ENCODE data around the gene KMT2C.
A peak's percentile ranks its signal among the peaks of the same experiment; 100 is the strongest.
"Not testable (repeated sequence)": the region's sequence is repeated elsewhere in the genome, so short reads cannot be mapped to it uniquely, and the experiment has no call there.

KMT2C gene

GRCh38 chr7:152423171-152423570 lies 12.6 kb downstream of the KMT2C start:
- not testable (repeated sequence) for H3K27me3 ChIP-seq (replicated peaks; ENCODE audit: control insufficient read depth, insufficient read depth, low read length); H3K36me3 ChIP-seq (ENCODE audit: control insufficient read depth, insufficient read depth, low read length, severe bottlenecking); H3K4me3 ChIP-seq (ENCODE audit: low read length); DNase-seq (ENCODE audit: low read depth); H3K9ac ChIP-seq (ENCODE audit: low read length); H3K9me3 ChIP-seq (ENCODE audit: control insufficient read depth, low read length)
- H3K4me1 ChIP-seq (ENCODE audit: control insufficient read depth, insufficient read depth, low read length): peaks cover 28% of the 10 kb centered on the region

GRCh38 chr7:152420950-152421349 lies 14.9 kb downstream of the KMT2C start:
- not testable (repeated sequence) for DNase-seq (ENCODE audit: low read depth); H3K27me3 ChIP-seq (replicated peaks; ENCODE audit: control insufficient read depth, insufficient read depth, low read length); H3K36me3 ChIP-seq (ENCODE audit: control insufficient read depth, insufficient read depth, low read length, severe bottlenecking); H3K9me3 ChIP-seq (ENCODE audit: control insufficient read depth, low read length); H3K4me3 ChIP-seq (ENCODE audit: low read length); H3K9ac ChIP-seq (ENCODE audit: low read length)
- peaks cover 13% of the 10 kb centered on the region for H3K4me1 ChIP-seq (ENCODE audit: control insufficient read depth, insufficient read depth, low read length)

- Histone ChIP-seq H3K27me3 (replicated peaks; ENCODE audit: control insufficient read depth, insufficient read depth, low read length) (no peaks in the 10 kb centered on the region), H3K4me3 (ENCODE audit: low read length) (no peak overlapping the region), H3K36me3 (ENCODE audit: control insufficient read depth, insufficient read depth, low read length, severe bottlenecking) (no peaks in the 10 kb centered on the region), H3K4me1 (ENCODE audit: control insufficient read depth, insufficient read depth, low read length) (peaks cover 8% of the 10 kb centered on the region), H3K9me3 (ENCODE audit: control insufficient read depth, low read length) (no peaks in the 10 kb centered on the region), H3K9ac (ENCODE audit: low read length) (no peak overlapping the region)
- no peak for DNase-seq (ENCODE audit: low read depth)
These were observed 16.1 kb downstream of the KMT2C start for GRCh38 chr7:152419473-152420429.

GRCh38 chr7:152414779-152415178 lies 21.0 kb downstream of the KMT2C start:
- H3K4me1 ChIP-seq (ENCODE audit: control insufficient read depth, insufficient read depth, low read length): no peaks in the 10 kb centered on the region
- H3K9me3 ChIP-seq (ENCODE audit: control insufficient read depth, low read length): no peaks in the 10 kb centered on the region
- no peaks in the 10 kb centered on the region for H3K36me3 ChIP-seq (ENCODE audit: control insufficient read depth, insufficient read depth, low read length, severe bottlenecking)
- no peak for DNase-seq (ENCODE audit: low read depth)
- no peak overlapping the region for H3K9ac ChIP-seq (ENCODE audit: low read length)
- no peaks in the 10 kb centered on the region for H3K27me3 ChIP-seq (replicated peaks; ENCODE audit: control insufficient read depth, insufficient read depth, low read length)
- no peak overlapping the region for H3K4me3 ChIP-seq (ENCODE audit: low read length)

- no peaks in the 10 kb centered on the region for H3K27me3 ChIP-seq (replicated peaks; ENCODE audit: control insufficient read depth, insufficient read depth, low read length)
- no peak overlapping the region for H3K4me3 ChIP-seq (ENCODE audit: low read length)
- H3K36me3 ChIP-seq (ENCODE audit: control insufficient read depth, insufficient read depth, low read length, severe bottlenecking): no peaks in the 10 kb centered on the region
- H3K9me3 ChIP-seq (ENCODE audit: control insufficient read depth, low read length): no peaks in the 10 kb centered on the region
- no peaks in the 10 kb centered on the region for H3K4me1 ChIP-seq (ENCODE audit: control insufficient read depth, insufficient read depth, low read length)
- H3K9ac ChIP-seq (ENCODE audit: low read length): no peak overlapping the region
- no peak for DNase-seq (ENCODE audit: low read depth)
These were observed 24.4 kb downstream of the KMT2C start for GRCh38 chr7:152411389-152411788.

GRCh38 chr7:152406491-152406890 lies 29.3 kb downstream of the KMT2C start:
- DNase-seq (ENCODE audit: low read depth): no peak
- Histone ChIP-seq H3K36me3 (ENCODE audit: control insufficient read depth, insufficient read depth, low read length, severe bottlenecking) (no peaks in the 10 kb centered on the region), H3K9me3 (ENCODE audit: control insufficient read depth, low read length) (no peaks in the 10 kb centered on the region), H3K4me1 (ENCODE audit: control insufficient read depth, insufficient read depth, low read length) (no peaks in the 10 kb centered on the region), H3K4me3 (ENCODE audit: low read length) (no peak overlapping the region), H3K27me3 (replicated peaks; ENCODE audit: control insufficient read depth, insufficient read depth, low read length) (no peaks in the 10 kb centered on the region), H3K9ac (ENCODE audit: low read length) (no peak overlapping the region)

GRCh38 chr7:152406030-152406429 lies 29.8 kb downstream of the KMT2C start:
- not testable (repeated sequence) for H3K9me3 ChIP-seq (ENCODE audit: control insufficient read depth, low read length); H3K27me3 ChIP-seq (replicated peaks; ENCODE audit: control insufficient read depth, insufficient read depth, low read length); H3K36me3 ChIP-seq (ENCODE audit: control insufficient read depth, insufficient read depth, low read length, severe bottlenecking); H3K4me1 ChIP-seq (ENCODE audit: control insufficient read depth, insufficient read depth, low read length); H3K9ac ChIP-seq (ENCODE audit: low read length); H3K4me3 ChIP-seq (ENCODE audit: low read length); DNase-seq (ENCODE audit: low read depth)

- no peak for DNase-seq (ENCODE audit: low read depth)
- Histone ChIP-seq H3K4me1 (ENCODE audit: control insufficient read depth, insufficient read depth, low read length) (no peaks in the 10 kb centered on the region), H3K9ac (ENCODE audit: low read length) (no peak overlapping the region), H3K27me3 (replicated peaks; ENCODE audit: control insufficient read depth, insufficient read depth, low read length) (no peaks in the 10 kb centered on the region), H3K4me3 (ENCODE audit: low read length) (no peak overlapping the region), H3K36me3 (ENCODE audit: control insufficient read depth, insufficient read depth, low read length, severe bottlenecking) (no peaks in the 10 kb centered on the region), H3K9me3 (ENCODE audit: control insufficient read depth, low read length) (no peaks in the 10 kb centered on the region)
These were observed 32.1 kb downstream of the KMT2C start for GRCh38 chr7:152403726-152404125.

DNA sequence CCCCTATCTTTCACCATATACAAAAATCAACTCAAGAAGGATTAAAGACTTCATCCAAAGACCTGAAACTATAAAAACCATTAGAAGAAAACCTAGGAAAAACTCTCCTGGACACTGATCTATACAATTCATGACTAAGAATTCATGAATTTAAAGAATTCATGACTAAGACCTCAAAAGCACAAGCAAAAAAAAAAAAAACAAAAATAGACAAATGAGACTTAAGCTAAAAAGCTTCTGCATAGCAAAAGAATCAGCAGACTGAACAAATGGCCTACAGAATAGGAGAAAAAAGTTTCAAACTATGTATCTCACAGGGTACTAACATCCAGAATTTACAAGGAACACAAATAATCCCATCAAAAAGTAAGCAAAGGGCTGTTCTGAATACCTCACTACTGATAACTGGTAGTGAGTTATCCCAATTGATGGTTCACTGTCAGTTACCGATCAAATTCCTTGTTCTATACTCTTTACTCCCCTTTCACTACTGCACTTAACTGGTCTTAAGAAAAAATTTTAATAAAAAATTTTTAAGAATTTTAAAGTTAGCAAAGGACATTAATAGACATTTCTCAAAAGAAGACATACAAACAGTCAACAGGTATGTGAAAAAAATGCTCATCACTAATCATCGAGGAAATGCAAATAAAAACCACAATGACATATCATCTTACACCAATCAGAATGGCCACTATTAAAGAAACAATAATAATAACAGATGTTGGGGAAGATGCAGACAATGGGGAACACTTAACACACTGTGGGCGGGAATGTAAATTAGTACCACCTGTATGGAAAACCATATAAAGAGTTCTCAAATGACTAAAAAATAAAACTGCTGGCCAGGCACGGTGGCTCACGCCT lies 33.2 kb downstream of the KMT2C start:
- Histone ChIP-seq H3K9me3 (ENCODE audit: control insufficient read depth, low read length) (no peaks in the 10 kb centered on the region), H3K36me3 (ENCODE audit: control insufficient read depth, insufficient read depth, low read length, severe bottlenecking) (no peaks in the 10 kb centered on the region), H3K4me1 (ENCODE audit: control insufficient read depth, insufficient read depth, low read length) (no peaks in the 10 kb centered on the region), H3K9ac (ENCODE audit: low read length) (no peak overlapping the region), H3K4me3 (ENCODE audit: low read length) (no peak overlapping the region), H3K27me3 (replicated peaks; ENCODE audit: control insufficient read depth, insufficient read depth, low read length) (no peaks in the 10 kb centered on the region)
- DNase-seq (ENCODE audit: low read depth): peak; percentile 39

GRCh38 chr7:152399344-152399743 lies 36.5 kb downstream of the KMT2C start:
- no peak for DNase-seq (ENCODE audit: low read depth)

DNA sequence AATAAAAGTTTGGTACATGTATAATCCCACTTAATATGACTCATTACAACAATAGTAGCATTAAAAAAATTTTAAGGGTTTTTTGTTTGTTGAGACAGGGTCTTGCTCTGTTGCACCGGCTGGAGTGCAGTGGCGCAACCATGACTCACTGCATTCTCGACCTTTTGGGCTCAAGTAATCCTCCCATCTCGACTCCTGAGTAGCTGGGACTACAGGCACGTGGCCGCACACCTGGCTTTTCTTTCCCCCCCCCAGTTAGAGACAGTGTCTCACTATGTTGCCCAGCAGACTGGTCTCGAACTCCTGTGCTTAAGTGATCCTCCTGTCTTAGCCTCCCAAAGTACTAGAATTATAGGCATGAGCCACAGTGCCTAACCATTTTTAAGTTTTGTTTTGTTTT lies 40.7 kb downstream of the KMT2C start:
- Histone ChIP-seq H3K9me3 (ENCODE audit: control insufficient read depth, low read length) (no peaks in the 10 kb centered on the region), H3K27me3 (replicated peaks; ENCODE audit: control insufficient read depth, insufficient read depth, low read length) (no peaks in the 10 kb centered on the region), H3K4me1 (ENCODE audit: control insufficient read depth, insufficient read depth, low read length) (no peaks in the 10 kb centered on the region), H3K36me3 (ENCODE audit: control insufficient read depth, insufficient read depth, low read length, severe bottlenecking) (no peaks in the 10 kb centered on the region), H3K9ac (ENCODE audit: low read length) (no peak overlapping the region), H3K4me3 (ENCODE audit: low read length) (no peak overlapping the region)
- peak; percentile 43 for DNase-seq (ENCODE audit: low read depth)

More at GRCh38 chr7:152399344-152399743, 36.5 kb downstream of the KMT2C start:
- Histone ChIP-seq H3K27me3 (replicated peaks; ENCODE audit: control insufficient read depth, insufficient read depth, low read length) (no peaks in the 10 kb centered on the region), H3K36me3 (ENCODE audit: control insufficient read depth, insufficient read depth, low read length, severe bottlenecking) (no peaks in the 10 kb centered on the region), H3K4me1 (ENCODE audit: control insufficient read depth, insufficient read depth, low read length) (no peaks in the 10 kb centered on the region), H3K9me3 (ENCODE audit: control insufficient read depth, low read length) (no peaks in the 10 kb centered on the region), H3K4me3 (ENCODE audit: low read length) (no peak overlapping the region), H3K9ac (ENCODE audit: low read length) (no peak overlapping the region)

All from adipocyte (in vitro differentiated cells).